NOMO-1 treated with dmso at 0.1 percent for 144 hours (cell line): ENCODE measurements around the gene ERICH3.

ENCODE experiments used
- DNase-seq: peaks from one replicate; lab custom pipeline; 2025; ENCODE audit not compliant: unreplicated experiment; lab: John Stamatoyannopoulos, UW

The ERICH3 gene, protein sequence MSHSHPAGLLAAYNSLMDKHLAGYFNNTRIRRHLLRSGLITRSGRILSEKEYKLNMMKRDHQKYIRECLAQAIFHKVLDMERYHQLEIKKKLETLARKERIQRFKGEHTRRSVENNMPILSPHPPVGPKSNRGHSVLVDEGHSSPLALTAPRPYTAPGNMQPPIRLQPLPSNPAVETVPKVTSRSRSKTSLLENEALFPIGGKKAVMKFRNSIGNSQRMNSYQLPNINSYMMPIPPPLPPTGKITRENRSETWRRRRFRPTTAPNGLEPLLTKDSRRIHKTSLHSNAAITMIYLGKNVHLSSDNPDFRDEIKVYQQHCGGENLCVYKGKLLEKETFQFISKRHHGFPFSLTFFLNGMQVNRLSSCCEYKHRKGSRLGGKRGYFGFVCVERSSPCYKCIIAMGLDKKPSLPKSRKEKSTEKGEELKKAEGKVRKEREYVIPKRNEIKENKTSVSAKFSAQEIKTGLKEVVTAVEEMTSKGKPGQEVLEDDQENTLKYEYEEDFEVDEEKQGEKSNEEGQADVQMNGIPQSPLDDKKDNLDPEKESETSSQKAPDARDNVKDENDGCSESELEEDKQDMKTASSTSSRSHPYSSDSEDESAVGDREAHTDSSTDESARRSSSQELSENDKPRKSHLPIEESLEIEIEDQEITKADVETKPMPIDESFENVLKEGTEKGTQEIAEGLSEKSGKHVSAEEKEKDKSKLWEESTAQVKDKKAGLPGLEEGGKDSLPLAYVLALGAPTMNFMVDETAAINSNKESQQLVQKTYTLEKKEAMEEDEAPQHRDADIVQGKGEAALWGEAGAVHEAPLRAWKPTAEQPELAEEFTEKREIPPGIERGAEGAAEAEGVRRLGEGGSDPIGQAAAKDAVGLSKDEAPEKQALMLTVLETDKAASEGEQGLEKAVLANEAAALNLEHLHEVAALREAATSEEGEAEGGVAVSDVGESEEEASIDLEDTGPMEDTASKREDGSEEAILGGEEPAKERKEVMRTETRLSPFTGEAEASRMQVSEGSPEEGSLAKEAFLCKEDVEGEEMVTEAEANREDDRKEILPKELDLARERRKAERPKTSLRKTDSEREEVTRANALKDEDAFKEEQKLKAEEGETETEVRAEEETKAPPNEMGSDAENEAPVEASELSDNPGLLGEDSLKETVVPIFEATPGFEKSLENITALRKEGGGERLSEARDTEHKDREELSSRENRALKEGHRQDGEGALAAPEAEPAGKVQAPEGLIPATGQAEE (N-terminal part only)

GRCh38 chr1:74673351-74674111, at the start of gene ERICH3:
Gene ERICH3 (minus strand): TSS chr1:74673792. CDS start chr1:74673519, 273 bp downstream.
- DNase-seq = no peak

DNA sequence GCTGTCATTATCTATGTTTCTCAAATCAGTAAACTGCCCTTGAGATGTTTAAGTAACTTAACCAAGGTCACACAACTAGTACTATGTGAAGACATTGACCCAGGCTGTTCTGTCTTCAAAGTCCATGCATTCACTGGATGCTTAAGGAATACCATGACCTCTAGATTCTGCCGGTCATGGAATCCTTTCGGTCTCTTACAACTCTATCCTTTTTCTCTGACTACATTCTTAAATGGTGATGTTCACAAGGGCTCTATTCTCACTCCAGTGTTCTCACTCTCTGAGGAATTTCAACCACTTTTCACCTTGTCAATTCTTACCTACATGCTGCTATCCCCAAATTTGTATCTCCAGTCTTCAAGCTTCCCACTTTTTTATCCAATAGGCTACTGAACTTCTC, 44.0 kb upstream of the ERICH3 start:
- no peak for DNase-seq

DNA sequence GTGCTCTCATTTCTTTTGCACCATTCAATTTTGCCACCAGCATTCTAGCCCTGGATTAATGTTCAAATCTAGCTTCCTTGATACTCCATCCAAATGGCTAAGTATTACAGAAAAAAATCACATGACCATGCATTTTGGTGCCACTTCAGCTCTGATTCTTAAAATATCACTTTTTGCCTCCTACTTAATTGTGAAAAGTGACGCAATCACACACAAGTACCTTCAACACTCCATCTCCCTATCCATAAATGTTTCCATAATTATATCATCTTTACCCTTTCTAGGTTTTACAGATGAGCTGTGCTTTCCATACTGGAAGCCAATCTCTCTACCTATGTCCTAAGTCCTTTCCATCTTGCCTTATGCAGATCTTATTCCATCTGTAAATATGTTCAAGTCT, 43.2 kb upstream of the ERICH3 start:
- no peak for DNase-seq

- no peak for DNase-seq
Measured at GRCh38 chr1:74715806-74716205, 42.2 kb upstream of the ERICH3 start.

GRCh38 chr1:74715236-74715502, 41.6 kb upstream of the ERICH3 start:
- no peak for DNase-seq

GRCh38 chr1:74714429-74715235, 41.0 kb upstream of the ERICH3 start:
- no peak for DNase-seq

DNA sequence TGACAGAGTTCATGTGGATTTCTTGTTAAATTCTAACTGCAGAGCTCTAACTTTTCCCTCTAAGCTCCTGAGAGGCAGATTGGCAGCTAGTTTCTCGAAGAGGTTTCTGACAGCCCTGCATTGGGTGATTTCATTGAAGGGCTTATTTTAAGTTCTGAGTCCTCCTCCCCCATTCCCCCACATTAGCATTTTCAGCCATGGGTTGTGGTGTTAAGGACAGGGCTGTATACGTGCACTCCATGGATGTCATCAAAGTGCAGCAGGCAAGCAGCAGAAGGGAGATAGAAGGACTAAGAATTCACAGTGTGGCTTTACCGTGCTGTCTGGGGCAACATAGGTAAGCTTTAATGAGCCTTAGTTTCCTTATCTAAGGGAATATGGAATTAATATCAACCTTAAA, 40.3 kb upstream of the ERICH3 start:
- no peak for DNase-seq

DNA sequence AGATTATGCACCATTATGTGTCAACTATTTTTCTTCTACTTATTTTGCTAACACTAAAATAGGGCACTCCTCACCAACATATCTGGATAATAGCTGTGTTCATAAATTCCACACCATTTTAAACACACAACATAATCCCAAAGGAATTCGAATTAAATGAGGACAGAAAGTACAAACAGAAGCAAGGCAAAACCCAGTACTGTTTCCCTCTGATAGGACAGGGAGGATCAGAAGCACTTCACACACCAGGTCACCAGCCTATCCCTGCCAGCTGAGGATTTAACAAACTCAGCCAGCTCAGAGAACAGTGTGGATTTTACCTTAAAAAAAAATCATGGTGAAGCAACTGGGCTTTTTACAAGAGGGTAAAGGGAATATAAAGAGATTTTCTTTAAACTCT, 39.3 kb upstream of the ERICH3 start:
- DNase-seq = no peak

GRCh38 chr1:74703386-74704182, 30.0 kb upstream of the ERICH3 start:
- DNase-seq = no peak

GRCh38 chr1:74699331-74699730, 25.7 kb upstream of the ERICH3 start:
- DNase-seq = no peak

- DNase-seq = no peak
Measured at GRCh38 chr1:74697832-74698231, 24.2 kb upstream of the ERICH3 start.

- DNase-seq = no peak
Measured at GRCh38 chr1:74693473-74693872, 19.9 kb upstream of the ERICH3 start.

DNA sequence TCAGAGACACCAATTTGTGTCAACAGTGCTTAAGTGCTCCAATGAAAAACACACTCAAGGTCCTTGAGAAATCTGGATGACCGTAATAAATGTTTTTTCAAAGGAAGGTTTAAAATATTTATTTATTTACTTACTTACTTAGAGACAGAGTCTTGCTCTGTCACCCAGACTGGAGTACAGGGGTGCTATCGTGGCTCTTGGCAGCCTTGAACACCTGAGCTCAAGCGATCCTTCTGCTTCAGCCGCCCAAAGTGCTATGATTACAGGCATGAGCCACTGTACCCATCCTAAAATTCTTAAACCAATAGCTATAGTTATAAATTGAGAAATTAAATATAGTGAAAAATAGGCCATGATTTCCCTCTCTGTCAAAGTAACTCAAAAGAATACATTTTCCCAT, 17.3 kb upstream of the ERICH3 start:
- DNase-seq = no peak

DNA sequence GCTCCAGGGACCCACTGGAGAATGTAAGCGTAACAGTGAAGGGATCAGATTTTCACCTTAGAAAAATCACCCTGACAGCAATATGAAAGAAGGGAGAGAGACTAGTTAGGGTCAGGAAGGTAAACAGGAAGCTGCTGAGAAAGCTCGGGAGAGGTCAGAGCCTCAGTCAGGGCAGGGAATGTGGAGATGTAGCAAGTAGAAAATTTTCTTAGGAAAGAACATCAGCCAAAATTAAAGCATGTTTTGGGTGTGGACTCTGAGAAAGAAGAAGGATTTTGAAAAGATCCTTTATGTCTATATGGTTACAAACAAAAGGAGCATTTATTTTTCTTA, 16.7 kb upstream of the ERICH3 start:
- DNase-seq = no peak

GRCh38 chr1:74689621-74690363, 16.2 kb upstream of the ERICH3 start:
- no peak for DNase-seq

DNA sequence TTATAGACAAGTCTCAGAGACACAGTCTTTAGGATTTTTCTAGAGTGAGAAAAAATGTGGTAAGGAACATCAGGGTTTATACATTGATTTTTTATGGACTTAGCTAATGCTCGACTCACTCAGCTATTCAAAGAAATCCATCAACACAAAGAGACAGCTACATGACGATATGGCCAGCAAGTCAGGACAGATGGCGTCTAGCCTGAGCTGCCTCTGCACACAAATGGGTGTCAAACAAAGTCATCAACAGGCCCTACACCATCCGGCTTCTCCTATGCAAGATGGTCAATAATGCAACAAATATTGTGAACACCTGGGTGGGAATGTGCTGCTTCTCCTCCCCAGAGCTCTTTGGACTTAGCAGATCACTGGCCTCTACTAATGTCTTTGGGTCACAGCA, 13.3 kb upstream of the ERICH3 start:
- DNase-seq = no peak

DNA sequence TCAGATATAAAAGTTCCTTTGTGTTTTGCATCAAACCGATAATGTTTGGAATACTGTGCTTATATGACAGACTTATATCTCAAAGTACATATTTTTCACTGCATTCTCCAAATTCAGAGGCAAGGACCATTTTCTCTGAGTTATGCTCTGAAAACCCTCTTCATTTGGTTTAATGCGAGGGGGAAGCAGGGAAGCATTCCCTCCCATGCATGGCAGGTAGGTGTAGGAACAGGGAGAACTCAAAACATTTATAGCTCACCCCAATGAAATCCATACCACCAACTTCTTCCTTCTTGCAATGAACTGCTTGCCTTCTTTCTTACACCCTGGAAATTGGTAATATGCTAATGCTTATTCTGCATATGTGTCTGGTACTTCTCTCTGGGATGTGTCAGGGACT, 10.7 kb upstream of the ERICH3 start:
- no peak for DNase-seq

DNA sequence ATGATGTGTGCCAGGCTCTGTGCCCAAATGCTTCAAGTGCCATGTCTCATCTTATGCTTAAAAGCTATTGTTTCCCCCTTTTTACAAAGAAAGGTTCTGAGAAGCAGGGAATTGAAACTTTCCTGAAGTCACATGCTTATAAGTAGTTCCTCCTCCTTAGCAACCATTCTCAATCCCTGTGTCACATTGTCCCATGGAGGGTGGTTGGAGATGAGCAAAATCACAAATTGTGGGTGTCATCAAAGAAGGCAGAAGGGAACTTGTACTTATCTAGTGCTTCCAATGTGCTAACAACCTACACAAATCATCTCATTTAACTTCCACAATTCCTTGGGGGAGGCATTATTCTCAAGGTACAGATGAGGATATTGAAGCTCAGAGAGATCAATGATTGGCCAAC, 10.1 kb upstream of the ERICH3 start:
- no peak for DNase-seq

GRCh38 chr1:74681851-74682250, 8.3 kb upstream of the ERICH3 start:
- no peak for DNase-seq
